PC-3 (cell line): ENCODE results near the gene RSAD2.

Experiments
- EZH2 ChIP-seq: fragments of 300-600 bp; sonication (generic); IDR thresholded peaks from one replicate; pipeline ENCODE4 v1.6.1; 2017; ENCODE audit warnings: antibody characterized with exemption, mild to moderate bottlenecking, low read length; ENCODE audit not compliant: unreplicated experiment
- EZH2phosphoT487 ChIP-seq: fragments of 300-600 bp; sonication (generic); IDR thresholded peaks from 2 replicates; pipeline ENCODE4 v1.6.1; 2018; ENCODE audit warnings: mild to moderate bottlenecking, antibody characterized with exemption, low read length, borderline replicate concordance
- TF ChIP-seq, protein P1 (sequence below): fragments of 300-600 bp; sonication (generic); conservative IDR thresholded peaks from 2 replicates; pipeline ENCODE4 v1.5.1; 2017; ENCODE audit warnings: antibody characterized with exemption, low read depth, mild to moderate bottlenecking, low read length

GRCh38 chr2:6916736-6917070 is 39.1 kb downstream of the RSAD2 start:
- TF ChIP-seq, protein P1, sequence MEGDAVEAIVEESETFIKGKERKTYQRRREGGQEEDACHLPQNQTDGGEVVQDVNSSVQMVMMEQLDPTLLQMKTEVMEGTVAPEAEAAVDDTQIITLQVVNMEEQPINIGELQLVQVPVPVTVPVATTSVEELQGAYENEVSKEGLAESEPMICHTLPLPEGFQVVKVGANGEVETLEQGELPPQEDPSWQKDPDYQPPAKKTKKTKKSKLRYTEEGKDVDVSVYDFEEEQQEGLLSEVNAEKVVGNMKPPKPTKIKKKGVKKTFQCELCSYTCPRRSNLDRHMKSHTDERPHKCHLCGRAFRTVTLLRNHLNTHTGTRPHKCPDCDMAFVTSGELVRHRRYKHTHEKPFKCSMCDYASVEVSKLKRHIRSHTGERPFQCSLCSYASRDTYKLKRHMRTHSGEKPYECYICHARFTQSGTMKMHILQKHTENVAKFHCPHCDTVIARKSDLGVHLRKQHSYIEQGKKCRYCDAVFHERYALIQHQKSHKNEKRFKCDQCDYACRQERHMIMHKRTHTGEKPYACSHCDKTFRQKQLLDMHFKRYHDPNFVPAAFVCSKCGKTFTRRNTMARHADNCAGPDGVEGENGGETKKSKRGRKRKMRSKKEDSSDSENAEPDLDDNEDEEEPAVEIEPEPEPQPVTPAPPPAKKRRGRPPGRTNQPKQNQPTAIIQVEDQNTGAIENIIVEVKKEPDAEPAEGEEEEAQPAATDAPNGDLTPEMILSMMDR: no peak
- no peak for TF ChIP-seq EZH2
- no peak for TF ChIP-seq EZH2phosphoT487
